Panc1 (cell line): ENCODE data around the gene SIK3. TPM values are rescaled to one million over a fixed set of nuclear protein-coding genes. Genes with fewer than 3 reads are reported as not detected.

Source experiments
- ATAC-seq: fragments of 200-7000 bp; cut with Tn5 transposase; 2 replicates; pipeline ENCODE4 v1.9.1; 2020; ENCODE audit warnings: mild to moderate bottlenecking, moderate library complexity
- BruUV-seq: library from RNA; stranded (reverse); fragments of 400-500 nt; replicated peaks from 2 replicates; lab custom pipeline; 2021; lab: Mats Ljungman, UMichigan
- CTCF ChIA-PET: fragments of 300-600 bp; sonication (Branson Sonifier 250); formaldehyde crosslinking; loops from one replicate; lab custom pipeline; 2022; ENCODE audit warnings: antibody characterized with exemption; lab: Charles Lee
- POLR2A ChIA-PET: fragments of 300-600 bp; sonication (Branson Sonifier 250); formaldehyde crosslinking; loops from one replicate; lab custom pipeline; 2022; ENCODE audit warnings: antibody characterized with exemption; lab: Charles Lee
- DNase-seq: peaks from one replicate; pipeline ENCODE4 v3.0.0-alpha.2; 2010; ENCODE audit warnings: low read depth, low spot score
- H3K27ac ChIP-seq: 2 replicates; pipeline ENCODE4 v1.5.1; 2011; ENCODE audit warnings: mild to moderate bottlenecking, low read length, inconsistent platforms
- H3K27me3 ChIP-seq: fragments of 200-500 bp; sonication (Bioruptor generic); 2 replicates; pipeline ENCODE4 v1.6.0; 2014; ENCODE audit warnings: low read length, inconsistent platforms; ENCODE audit not compliant: control insufficient read depth, insufficient read depth
- H3K36me3 ChIP-seq: fragments of 200-500 bp; sonication (Bioruptor generic); 2 replicates; pipeline ENCODE4 v1.5.1; 2014; ENCODE audit warnings: inconsistent platforms, mild to moderate bottlenecking, low read length, moderate library complexity; ENCODE audit not compliant: control insufficient read depth, insufficient read depth
- H3K4me1 ChIP-seq: 2 replicates; pipeline ENCODE4 v1.5.1; 2011; ENCODE audit warnings: inconsistent platforms, mild to moderate bottlenecking, low read length, moderate library complexity; ENCODE audit not compliant: control insufficient read depth, insufficient read depth
- H3K4me3 ChIP-seq, 2 experiments: 2 replicates each; pipeline ENCODE4 v1.5.1; 2011 to 2012; ENCODE audit warnings: low read depth in 2 of 2, low read length in 2 of 2, mild to moderate bottlenecking in 2 of 2, inconsistent platforms in 1 of 2, moderate library complexity in 1 of 2
- H3K9me3 ChIP-seq: fragments of 200-500 bp; sonication (Bioruptor generic); 2 replicates; pipeline ENCODE4 v1.5.1; 2014; ENCODE audit warnings: low read depth, mild to moderate bottlenecking, inconsistent platforms, low read length, moderate library complexity; ENCODE audit not compliant: control insufficient read depth, insufficient read depth
- POLR2AphosphoS5 ChIP-seq: IDR thresholded peaks from 2 replicates; pipeline ENCODE4 v1.6.1; 2012; ENCODE audit warnings: mild to moderate bottlenecking, low read depth, low read length, moderate library complexity
- SIN3A ChIP-seq: IDR thresholded peaks from 2 replicates; pipeline ENCODE4 v1.6.1; 2012; ENCODE audit warnings: low read depth, mild to moderate bottlenecking, low read length, moderate library complexity, borderline replicate concordance; ENCODE audit not compliant: insufficient read depth
- TCF7L2 ChIP-seq: IDR thresholded peaks from 2 replicates; pipeline ENCODE4 v1.6.1; 2011; ENCODE audit warnings: mild to moderate bottlenecking, low read depth, low read length, inconsistent platforms
- in situ Hi-C: cut with HindIII; loops from 2 replicates; pipeline ENCODE4 v1.10.0; 2016; ENCODE audit warnings: low sequenced_read_pairs, low pct_unique_long_range_greater_than_20kb
- intact Hi-C: fragments of 100-400 bp; cut with micrococcal nuclease; formaldehyde crosslinking; loops from one replicate; pipeline ENCODE4 v1.10.0; 2022; ENCODE audit not compliant: unreplicated experiment
- total RNA-seq: library from RNA; stranded (reverse); gene quantifications from one replicate; pipeline ENCODE4 v1.2.1, GENCODE V29; 2021; ENCODE audit not compliant: unreplicated experiment
- TF ChIP-seq, protein P1 (sequence below), 2 experiments: IDR thresholded peaks; 2 replicates each; pipeline ENCODE4 v1.6.1; 2011 to 2012; ENCODE audit warnings: low read depth in 2 of 2, control low read depth in 1 of 2, low read length in 1 of 2, mild to moderate bottlenecking in 1 of 2, moderate library complexity in 1 of 2; ENCODE audit not compliant: insufficient read depth in 1 of 2
- TF ChIP-seq, protein P2 (sequence below): fragments of 450-650 bp; IDR thresholded peaks from 2 replicates; pipeline ENCODE4 v1.5.1; 2017; ENCODE audit warnings: mild to moderate bottlenecking

The SIK3 gene
- total RNA-seq, 1 experiment from 2014 or later = 39.7 TPM

DNA sequence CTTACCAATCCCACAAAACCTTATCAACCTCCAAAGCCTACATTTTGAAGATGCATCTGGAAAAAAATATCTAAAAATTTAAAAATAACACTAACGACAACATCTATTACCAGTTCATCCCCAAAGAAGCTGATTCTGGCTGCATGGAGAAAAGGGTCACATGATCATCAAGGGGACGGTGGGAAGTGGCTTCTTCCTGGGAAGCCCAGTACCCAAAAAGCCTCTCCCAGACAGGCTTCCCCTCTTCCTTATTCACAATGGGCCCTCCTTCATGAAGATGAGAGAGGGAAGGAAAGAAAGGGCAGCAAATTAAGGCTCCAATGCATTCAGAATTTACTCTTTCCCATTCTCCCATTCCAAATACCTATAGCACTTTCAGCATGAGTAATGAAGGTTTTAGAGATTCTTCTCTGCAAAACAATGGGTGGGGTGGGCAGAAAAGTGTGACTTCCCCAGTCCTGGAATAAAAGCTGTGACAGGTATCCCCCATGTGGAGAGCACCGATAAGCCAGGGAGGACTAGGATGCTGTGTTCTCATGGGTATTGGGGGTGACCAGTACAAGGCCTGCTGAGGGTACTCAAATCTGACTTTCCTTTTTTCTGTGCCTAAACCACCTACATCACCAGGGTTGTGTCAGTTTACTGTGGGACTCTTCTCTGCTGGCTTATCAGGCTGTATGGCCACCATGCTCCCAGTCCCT lies 88.2 kb downstream of the SIK3 start:
- BruUV-seq = no TSS peak
- DNase-seq (no peak), ATAC-seq (no peak)
- Histone ChIP-seq H3K27me3 (no peaks in the 10 kb centered on the region), H3K36me3 (no peaks in the 10 kb centered on the region), H3K27ac (peak overlapping the region; percentile 10; the same call in 1 of the 2 replicates), H3K4me3 (no peak overlapping the region), H3K4me1 (peaks cover 17% of the 10 kb centered on the region; the same call in 1 of the 2 replicates), H3K9me3 (no peaks in the 10 kb centered on the region)
- ChIA-PET CTCF (no interaction called here), POLR2A (no interaction called here)
- TF ChIP-seq, protein P1, sequence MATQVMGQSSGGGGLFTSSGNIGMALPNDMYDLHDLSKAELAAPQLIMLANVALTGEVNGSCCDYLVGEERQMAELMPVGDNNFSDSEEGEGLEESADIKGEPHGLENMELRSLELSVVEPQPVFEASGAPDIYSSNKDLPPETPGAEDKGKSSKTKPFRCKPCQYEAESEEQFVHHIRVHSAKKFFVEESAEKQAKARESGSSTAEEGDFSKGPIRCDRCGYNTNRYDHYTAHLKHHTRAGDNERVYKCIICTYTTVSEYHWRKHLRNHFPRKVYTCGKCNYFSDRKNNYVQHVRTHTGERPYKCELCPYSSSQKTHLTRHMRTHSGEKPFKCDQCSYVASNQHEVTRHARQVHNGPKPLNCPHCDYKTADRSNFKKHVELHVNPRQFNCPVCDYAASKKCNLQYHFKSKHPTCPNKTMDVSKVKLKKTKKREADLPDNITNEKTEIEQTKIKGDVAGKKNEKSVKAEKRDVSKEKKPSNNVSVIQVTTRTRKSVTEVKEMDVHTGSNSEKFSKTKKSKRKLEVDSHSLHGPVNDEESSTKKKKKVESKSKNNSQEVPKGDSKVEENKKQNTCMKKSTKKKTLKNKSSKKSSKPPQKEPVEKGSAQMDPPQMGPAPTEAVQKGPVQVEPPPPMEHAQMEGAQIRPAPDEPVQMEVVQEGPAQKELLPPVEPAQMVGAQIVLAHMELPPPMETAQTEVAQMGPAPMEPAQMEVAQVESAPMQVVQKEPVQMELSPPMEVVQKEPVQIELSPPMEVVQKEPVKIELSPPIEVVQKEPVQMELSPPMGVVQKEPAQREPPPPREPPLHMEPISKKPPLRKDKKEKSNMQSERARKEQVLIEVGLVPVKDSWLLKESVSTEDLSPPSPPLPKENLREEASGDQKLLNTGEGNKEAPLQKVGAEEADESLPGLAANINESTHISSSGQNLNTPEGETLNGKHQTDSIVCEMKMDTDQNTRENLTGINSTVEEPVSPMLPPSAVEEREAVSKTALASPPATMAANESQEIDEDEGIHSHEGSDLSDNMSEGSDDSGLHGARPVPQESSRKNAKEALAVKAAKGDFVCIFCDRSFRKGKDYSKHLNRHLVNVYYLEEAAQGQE (IDR thresholded peaks at IDR 0.05; ENCODE audit: insufficient read depth in 1 of 2, low read depth in 2 of 2, low read length in 1 of 2) = no peak
- TF ChIP-seq, protein P2, sequence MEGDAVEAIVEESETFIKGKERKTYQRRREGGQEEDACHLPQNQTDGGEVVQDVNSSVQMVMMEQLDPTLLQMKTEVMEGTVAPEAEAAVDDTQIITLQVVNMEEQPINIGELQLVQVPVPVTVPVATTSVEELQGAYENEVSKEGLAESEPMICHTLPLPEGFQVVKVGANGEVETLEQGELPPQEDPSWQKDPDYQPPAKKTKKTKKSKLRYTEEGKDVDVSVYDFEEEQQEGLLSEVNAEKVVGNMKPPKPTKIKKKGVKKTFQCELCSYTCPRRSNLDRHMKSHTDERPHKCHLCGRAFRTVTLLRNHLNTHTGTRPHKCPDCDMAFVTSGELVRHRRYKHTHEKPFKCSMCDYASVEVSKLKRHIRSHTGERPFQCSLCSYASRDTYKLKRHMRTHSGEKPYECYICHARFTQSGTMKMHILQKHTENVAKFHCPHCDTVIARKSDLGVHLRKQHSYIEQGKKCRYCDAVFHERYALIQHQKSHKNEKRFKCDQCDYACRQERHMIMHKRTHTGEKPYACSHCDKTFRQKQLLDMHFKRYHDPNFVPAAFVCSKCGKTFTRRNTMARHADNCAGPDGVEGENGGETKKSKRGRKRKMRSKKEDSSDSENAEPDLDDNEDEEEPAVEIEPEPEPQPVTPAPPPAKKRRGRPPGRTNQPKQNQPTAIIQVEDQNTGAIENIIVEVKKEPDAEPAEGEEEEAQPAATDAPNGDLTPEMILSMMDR = no peak
- TF ChIP-seq SIN3A (no peak), POLR2AphosphoS5 (no peak), TCF7L2 (no peak)
- in situ Hi-C loops (loop anchor here (10.0 kb wide), 1 partner anchor 225 kb away; the partner anchor contains the start of gene ZPR1), intact Hi-C loops (no loop called here)

DNA sequence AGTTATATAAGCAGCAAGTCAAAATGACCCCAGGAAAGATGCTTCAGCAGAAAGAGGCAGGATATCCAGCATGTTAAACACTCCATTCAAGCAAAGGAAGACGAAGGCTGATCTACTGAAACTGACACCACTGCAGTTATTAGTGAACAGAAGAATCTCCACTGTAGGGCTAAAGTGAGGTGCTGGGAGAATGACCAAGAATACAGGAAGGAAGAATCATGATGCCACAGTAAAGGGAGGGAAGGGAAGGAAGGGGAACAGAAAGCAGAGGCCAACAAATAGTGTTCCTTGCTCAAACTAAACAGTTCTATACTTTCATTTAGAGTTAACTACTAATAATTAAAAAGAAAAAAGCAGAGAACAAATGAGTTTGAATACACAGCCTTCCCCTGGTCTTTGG lies 92.5 kb downstream of the SIK3 start:
- no peak overlapping the region for H3K27ac ChIP-seq
- H3K9me3 ChIP-seq = no peaks in the 10 kb centered on the region
- CTCF ChIA-PET = no interaction called here
- no peak for DNase-seq
- POLR2A ChIA-PET = no interaction called here
- ATAC-seq = no peak
- no peak overlapping the region for H3K4me3 ChIP-seq
- no peaks in the 10 kb centered on the region for H3K27me3 ChIP-seq
- intact Hi-C loops = no loop called here
- no peaks in the 10 kb centered on the region for H3K36me3 ChIP-seq
- no TSS peak for BruUV-seq
- TF ChIP-seq, protein P1 (IDR thresholded peaks at IDR 0.05; ENCODE audit: insufficient read depth in 1 of 2, low read depth in 2 of 2, low read length in 1 of 2) = no peak
- no peak for TF ChIP-seq POLR2AphosphoS5
- no peak for TF ChIP-seq TCF7L2
- no peak for TF ChIP-seq SIN3A
- TF ChIP-seq, protein P2 = no peak
- in situ Hi-C loops = loop anchor here (10.0 kb wide), 1 partner anchor 221 kb away; the partner anchor contains the start of gene ZPR1
- H3K4me1 ChIP-seq = peaks cover 10% of the 10 kb centered on the region; the same call in 1 of the 2 replicates
